ENCODE data around the gene SALL2. TPM values are rescaled to one million over a fixed set of nuclear protein-coding genes. Genes with fewer than 3 reads are reported as not detected.
A peak's percentile ranks its signal among the peaks of the same experiment; 100 is the strongest.

SALL2 gene
- total RNA-seq, 1 experiment from 2014 or later, result 239 TPM

- POLR2A ChIA-PET, result no interaction called here
- peak overlapping the region; percentile 96 for H3K4me3 Mint-ChIP-seq
These were observed 16.6 kb downstream of the SALL2 start for GRCh38 chr14:21509432-21510143.

GRCh38 chr14:21506557-21506956, 19.6 kb downstream of the SALL2 start:
- ChIA-PET POLR2A (no interaction called here), CTCF (interaction anchor here (1.6 kb wide), 1 partner anchor 8 kb away, joined by 3 read pairs; no protein-coding TSS in a partner anchor)
- Mint-ChIP-seq H3K36me3 (peaks cover 51% of the 10 kb centered on the region), H3K27ac (no peak overlapping the region), H3K4me1 (peaks cover 25% of the 10 kb centered on the region), H3K27me3 (ENCODE audit: low read depth) (no peaks in the 10 kb centered on the region), H3K9me3 (no peaks in the 10 kb centered on the region), H3K4me3 (no peak overlapping the region)
- no peak for ATAC-seq
- DNase-seq (ENCODE audit: low spot score), result no peak
- TF ChIP-seq ZNF317 (CRISPR knock-in tag; IDR thresholded peaks at IDR 0.05; ENCODE audit: borderline replicate concordance, low read depth) (no peak), ZNF532 (CRISPR knock-in tag; IDR thresholded peaks at IDR 0.05; ENCODE audit: borderline replicate concordance) (no peak), ZNF121 (CRISPR knock-in tag; IDR thresholded peaks at IDR 0.05) (no peak), OVOL2 (CRISPR knock-in tag; IDR thresholded peaks at IDR 0.05; ENCODE audit: borderline replicate concordance) (no peak), NFYB (CRISPR knock-in tag; conservative IDR thresholded peaks at IDR 0.05; ENCODE audit: low read depth) (no peak), NR3C1 (CRISPR knock-in tag; conservative IDR thresholded peaks at IDR 0.05; ENCODE audit: low read depth) (no peak), HMGXB4 (CRISPR knock-in tag; IDR thresholded peaks at IDR 0.05) (no peak), IRF2 (CRISPR knock-in tag; IDR thresholded peaks at IDR 0.05; ENCODE audit: borderline replicate concordance, low read depth) (no peak)

More at GRCh38 chr14:21509432-21510143, 16.6 kb downstream of the SALL2 start:
- peak overlapping the region; percentile 85 for H3K27ac Mint-ChIP-seq
- CTCF ChIA-PET, result interaction anchor here (1.9 kb wide), 1 partner anchor 11 kb away, joined by 11 read pairs; no protein-coding TSS in a partner anchor
- peaks cover 3% of the 10 kb centered on the region; the same call in 1 of the 2 replicates for H3K9me3 Mint-ChIP-seq
- DNase-seq (ENCODE audit: low spot score) (no peak), ATAC-seq (no peak)
- no peak for TF ChIP-seq SOX15 (CRISPR knock-in tag; IDR thresholded peaks at IDR 0.05)
- TF ChIP-seq PREB (CRISPR knock-in tag; IDR thresholded peaks at IDR 0.05; ENCODE audit: borderline replicate concordance), result no peak
- no peak for TF ChIP-seq NFYB (CRISPR knock-in tag; conservative IDR thresholded peaks at IDR 0.05; ENCODE audit: low read depth)
- no peak for TF ChIP-seq ZSCAN18 (CRISPR knock-in tag; IDR thresholded peaks at IDR 0.05)
- no peak for TF ChIP-seq E2F5 (CRISPR knock-in tag; IDR thresholded peaks at IDR 0.05)
- TF ChIP-seq FOXK1 (CRISPR knock-in tag; IDR thresholded peaks at IDR 0.05), result no peak
- no peak for TF ChIP-seq CDX4 (CRISPR knock-in tag; IDR thresholded peaks at IDR 0.05; ENCODE audit: borderline replicate concordance)
- no peak for TF ChIP-seq MAX (CRISPR knock-in tag; IDR thresholded peaks at IDR 0.05)
- no peak for TF ChIP-seq ZNF396 (CRISPR knock-in tag; IDR thresholded peaks at IDR 0.05; ENCODE audit: borderline replicate concordance)
- no peak for TF ChIP-seq ERG (CRISPR knock-in tag; IDR thresholded peaks at IDR 0.05)
- H3K27me3 Mint-ChIP-seq (ENCODE audit: low read depth), result no peaks in the 10 kb centered on the region
- H3K36me3 Mint-ChIP-seq, result peaks cover 29% of the 10 kb centered on the region
- peaks cover 43% of the 10 kb centered on the region for H3K4me1 Mint-ChIP-seq
